WTC11 (cell line): ENCODE results near the gene ANGPTL2. TPM values are rescaled to one million over a fixed set of nuclear protein-coding genes. Genes with fewer than 3 reads are reported as not detected.

Experiments
- ATF1 ChIP-seq: sonication (generic); formaldehyde crosslinking; IDR thresholded peaks from 2 replicates; pipeline ENCODE4 v1.8.1; 2023; ENCODE audit warnings: mild to moderate bottlenecking, moderate library complexity, missing genetic modification reagents
- ATF3 ChIP-seq: sonication (generic); formaldehyde crosslinking; conservative IDR thresholded peaks from 2 replicates; pipeline ENCODE4 v1.8.1; 2022; ENCODE audit warnings: mild to moderate bottlenecking, missing genetic modification reagents
- CREB1 ChIP-seq: sonication (generic); formaldehyde crosslinking; IDR thresholded peaks from 2 replicates; pipeline ENCODE4 v1.8.0; 2023; ENCODE audit warnings: mild to moderate bottlenecking, missing genetic modification reagents
- ESRRA ChIP-seq: sonication (generic); formaldehyde crosslinking; IDR thresholded peaks from 2 replicates; pipeline ENCODE4 v1.8.1; 2022; ENCODE audit warnings: mild to moderate bottlenecking, missing genetic modification reagents, borderline replicate concordance
- FOXP1 ChIP-seq: sonication (generic); formaldehyde crosslinking; IDR thresholded peaks from 2 replicates; pipeline ENCODE4 v1.8.0; 2022; ENCODE audit warnings: missing genetic modification reagents, mild to moderate bottlenecking, moderate library complexity, borderline replicate concordance
- GABPB1 ChIP-seq: sonication (generic); formaldehyde crosslinking; IDR thresholded peaks from 2 replicates; pipeline ENCODE4 v1.8.1; 2023; ENCODE audit warnings: mild to moderate bottlenecking, missing genetic modification reagents
- GRHL2 ChIP-seq: fragments of 250-450 bp; sonication (Bioruptor Pico); IDR thresholded peaks from 2 replicates; pipeline ENCODE4 v1.8.0; 2022; ENCODE audit warnings: mild to moderate bottlenecking, moderate library complexity; ENCODE audit not compliant: insufficient replicate concordance, severe bottlenecking
- GTF2I ChIP-seq: fragments of 250-450 bp; sonication (Bioruptor Pico); conservative IDR thresholded peaks from 2 replicates; pipeline ENCODE4 v1.4.0; 2021; ENCODE audit warnings: mild to moderate bottlenecking
- IRF2 ChIP-seq: sonication (generic); formaldehyde crosslinking; IDR thresholded peaks from 2 replicates; pipeline ENCODE4 v1.8.0; 2022; ENCODE audit warnings: low read depth, missing genetic modification reagents, borderline replicate concordance
- KAT7 ChIP-seq: sonication (generic); formaldehyde crosslinking; IDR thresholded peaks from 2 replicates; pipeline ENCODE4 v1.8.1; 2023; ENCODE audit warnings: missing genetic modification reagents, mild to moderate bottlenecking, borderline replicate concordance
- NFATC4 ChIP-seq: fragments of 250-450 bp; sonication (Bioruptor Pico); IDR thresholded peaks from 2 replicates; pipeline ENCODE4 v1.9.0; 2021; ENCODE audit warnings: mild to moderate bottlenecking
- NFE2L1 ChIP-seq: sonication (generic); formaldehyde crosslinking; IDR thresholded peaks from 2 replicates; pipeline ENCODE4 v1.8.1; 2023; ENCODE audit warnings: missing genetic modification reagents
- NR2C2 ChIP-seq: sonication (generic); formaldehyde crosslinking; IDR thresholded peaks from 2 replicates; pipeline ENCODE4 v1.8.0; 2022; ENCODE audit warnings: mild to moderate bottlenecking, missing genetic modification reagents
- NR3C1 ChIP-seq: sonication (generic); formaldehyde crosslinking; conservative IDR thresholded peaks from 2 replicates; pipeline ENCODE4 v1.8.1; 2023; ENCODE audit warnings: low read depth, mild to moderate bottlenecking, missing genetic modification reagents
- OVOL2 ChIP-seq: fragments of 250-450 bp; sonication (Bioruptor Pico); IDR thresholded peaks from 2 replicates; pipeline ENCODE4 v1.9.0; 2021; ENCODE audit warnings: mild to moderate bottlenecking, borderline replicate concordance
- SOX15 ChIP-seq: fragments of 250-450 bp; sonication (Bioruptor Pico); IDR thresholded peaks from 2 replicates; pipeline ENCODE4 v1.9.0; 2021; ENCODE audit warnings: mild to moderate bottlenecking
- SP1 ChIP-seq: sonication (generic); formaldehyde crosslinking; conservative IDR thresholded peaks from 2 replicates; pipeline ENCODE4 v1.8.1; 2022; ENCODE audit warnings: missing genetic modification reagents
- TEAD4 ChIP-seq: sonication (generic); formaldehyde crosslinking; IDR thresholded peaks from 2 replicates; pipeline ENCODE4 v1.8.0; 2022; ENCODE audit warnings: mild to moderate bottlenecking, missing genetic modification reagents
- TP53 ChIP-seq: sonication (generic); formaldehyde crosslinking; IDR thresholded peaks from 2 replicates; pipeline ENCODE4 v1.8.1; 2023; ENCODE audit warnings: mild to moderate bottlenecking, missing genetic modification reagents
- ZNF121 ChIP-seq: sonication (generic); formaldehyde crosslinking; IDR thresholded peaks from 2 replicates; pipeline ENCODE4 v1.8.0; 2023; ENCODE audit warnings: missing genetic modification reagents
- ZNF232 ChIP-seq: sonication (generic); formaldehyde crosslinking; IDR thresholded peaks from 2 replicates; pipeline ENCODE4 v1.8.0; 2022; ENCODE audit warnings: mild to moderate bottlenecking, missing genetic modification reagents
- total RNA-seq: library from RNA; stranded (reverse); gene quantifications from 3 replicates; pipeline ENCODE4 v1.2.3, GENCODE V29; 2021
- TF ChIP-seq, protein P1 (sequence below): sonication (generic); formaldehyde crosslinking; IDR thresholded peaks from 2 replicates; pipeline ENCODE4 v1.8.0; 2023; ENCODE audit warnings: mild to moderate bottlenecking, missing genetic modification reagents
- TF ChIP-seq, protein P2 (sequence below): sonication (generic); formaldehyde crosslinking; IDR thresholded peaks from 2 replicates; pipeline ENCODE4 v1.8.0; 2022; ENCODE audit warnings: mild to moderate bottlenecking, missing genetic modification reagents
- TF ChIP-seq, protein P3 (sequence below): sonication (generic); formaldehyde crosslinking; IDR thresholded peaks from 2 replicates; pipeline ENCODE4 v1.8.1; 2022; ENCODE audit warnings: mild to moderate bottlenecking, moderate library complexity, missing genetic modification reagents
- TF ChIP-seq, protein P4 (sequence below): sonication (generic); formaldehyde crosslinking; IDR thresholded peaks from 2 replicates; pipeline ENCODE4 v1.8.1; 2022; ENCODE audit warnings: missing genetic modification reagents, borderline replicate concordance
- TF ChIP-seq, protein P5 (sequence below): sonication (generic); formaldehyde crosslinking; IDR thresholded peaks from 2 replicates; pipeline ENCODE4 v1.8.1; 2023; ENCODE audit warnings: mild to moderate bottlenecking, missing genetic modification reagents
- TF ChIP-seq, protein P6 (sequence below): sonication (generic); formaldehyde crosslinking; IDR thresholded peaks from 2 replicates; pipeline ENCODE4 v1.8.0; 2022; ENCODE audit warnings: missing genetic modification reagents

ANGPTL2 gene
- total RNA-seq, 1 experiment from 2014 or later = 4.5 TPM

DNA sequence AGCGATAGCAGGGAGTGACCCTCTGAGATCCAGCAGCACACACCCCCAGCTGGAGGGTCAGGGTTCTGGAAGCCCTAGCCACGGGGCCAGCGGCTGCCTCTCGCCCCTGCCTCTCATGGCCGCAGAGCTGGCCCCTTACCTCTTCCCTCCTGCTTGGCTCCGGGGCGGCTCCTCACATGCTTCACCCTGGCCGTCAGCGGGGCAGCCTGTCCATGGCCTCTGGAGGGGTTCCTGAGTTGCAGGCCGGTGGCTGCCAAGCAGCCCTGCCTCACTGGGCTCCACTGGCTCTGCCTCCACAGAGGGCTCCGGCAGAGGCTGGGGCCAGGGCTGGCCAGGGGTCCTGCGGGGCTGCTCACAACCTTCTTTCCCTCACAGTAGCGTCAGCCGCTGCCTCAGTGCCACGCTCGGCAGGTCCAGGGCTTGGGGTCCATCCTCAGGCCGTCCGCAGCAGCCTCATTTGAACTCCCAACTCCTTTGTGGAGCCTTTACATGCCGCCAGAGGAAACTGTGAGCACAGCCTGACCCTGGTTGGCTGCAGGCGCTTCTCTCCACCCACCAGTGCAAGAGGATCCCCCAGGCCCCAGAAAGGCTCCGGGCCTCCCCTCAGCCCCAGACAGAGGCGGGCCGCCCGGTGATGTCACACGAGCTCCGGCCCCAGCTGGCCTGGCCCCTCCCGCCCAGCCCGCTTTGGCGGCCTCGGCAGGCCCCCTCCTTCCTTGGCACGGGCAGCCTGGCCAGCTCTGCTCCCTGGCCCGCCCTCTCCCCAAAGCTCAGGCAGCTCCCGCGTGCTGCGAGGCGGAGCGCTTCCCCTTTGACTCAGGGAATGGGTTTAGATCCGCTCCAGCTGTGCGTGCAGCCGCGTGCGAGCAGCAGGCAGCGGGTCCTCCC lies at the start of gene ANGPTL2 (continued):
- TF ChIP-seq GRHL2 (CRISPR knock-in tag) = no peak
- TF ChIP-seq FOXP1 (CRISPR knock-in tag) = peak; percentile 84
- TF ChIP-seq GABPB1 (CRISPR knock-in tag) = no peak
- no peak; the same call in 1 of the 2 replicates for TF ChIP-seq NFE2L1 (CRISPR knock-in tag)
- TF ChIP-seq, protein P1, sequence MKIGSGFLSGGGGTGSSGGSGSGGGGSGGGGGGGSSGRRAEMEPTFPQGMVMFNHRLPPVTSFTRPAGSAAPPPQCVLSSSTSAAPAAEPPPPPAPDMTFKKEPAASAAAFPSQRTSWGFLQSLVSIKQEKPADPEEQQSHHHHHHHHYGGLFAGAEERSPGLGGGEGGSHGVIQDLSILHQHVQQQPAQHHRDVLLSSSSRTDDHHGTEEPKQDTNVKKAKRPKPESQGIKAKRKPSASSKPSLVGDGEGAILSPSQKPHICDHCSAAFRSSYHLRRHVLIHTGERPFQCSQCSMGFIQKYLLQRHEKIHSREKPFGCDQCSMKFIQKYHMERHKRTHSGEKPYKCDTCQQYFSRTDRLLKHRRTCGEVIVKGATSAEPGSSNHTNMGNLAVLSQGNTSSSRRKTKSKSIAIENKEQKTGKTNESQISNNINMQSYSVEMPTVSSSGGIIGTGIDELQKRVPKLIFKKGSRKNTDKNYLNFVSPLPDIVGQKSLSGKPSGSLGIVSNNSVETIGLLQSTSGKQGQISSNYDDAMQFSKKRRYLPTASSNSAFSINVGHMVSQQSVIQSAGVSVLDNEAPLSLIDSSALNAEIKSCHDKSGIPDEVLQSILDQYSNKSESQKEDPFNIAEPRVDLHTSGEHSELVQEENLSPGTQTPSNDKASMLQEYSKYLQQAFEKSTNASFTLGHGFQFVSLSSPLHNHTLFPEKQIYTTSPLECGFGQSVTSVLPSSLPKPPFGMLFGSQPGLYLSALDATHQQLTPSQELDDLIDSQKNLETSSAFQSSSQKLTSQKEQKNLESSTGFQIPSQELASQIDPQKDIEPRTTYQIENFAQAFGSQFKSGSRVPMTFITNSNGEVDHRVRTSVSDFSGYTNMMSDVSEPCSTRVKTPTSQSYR = no peak
- TF ChIP-seq ZNF121 (CRISPR knock-in tag) = peak; percentile 99
- no peak for TF ChIP-seq SOX15 (CRISPR knock-in tag)
- TF ChIP-seq NFATC4 = no peak
- TF ChIP-seq, protein P2, sequence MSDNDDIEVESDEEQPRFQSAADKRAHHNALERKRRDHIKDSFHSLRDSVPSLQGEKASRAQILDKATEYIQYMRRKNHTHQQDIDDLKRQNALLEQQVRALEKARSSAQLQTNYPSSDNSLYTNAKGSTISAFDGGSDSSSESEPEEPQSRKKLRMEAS (CRISPR knock-in tag) = peak; percentile 90
- no peak for TF ChIP-seq ATF1
- TF ChIP-seq GTF2I (CRISPR knock-in tag) = no peak
- peak; percentile 77 for TF ChIP-seq SP1 (CRISPR knock-in tag)
- TF ChIP-seq, protein P3, sequence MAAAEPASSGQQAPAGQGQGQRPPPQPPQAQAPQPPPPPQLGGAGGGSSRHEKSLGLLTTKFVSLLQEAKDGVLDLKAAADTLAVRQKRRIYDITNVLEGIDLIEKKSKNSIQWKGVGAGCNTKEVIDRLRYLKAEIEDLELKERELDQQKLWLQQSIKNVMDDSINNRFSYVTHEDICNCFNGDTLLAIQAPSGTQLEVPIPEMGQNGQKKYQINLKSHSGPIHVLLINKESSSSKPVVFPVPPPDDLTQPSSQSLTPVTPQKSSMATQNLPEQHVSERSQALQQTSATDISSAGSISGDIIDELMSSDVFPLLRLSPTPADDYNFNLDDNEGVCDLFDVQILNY (CRISPR knock-in tag) = 0 out of 2 replicates have a peak, but pooled peaks have one; percentile 52
- TF ChIP-seq NR3C1 (CRISPR knock-in tag) = no peak
- no peak for TF ChIP-seq TEAD4 (CRISPR knock-in tag)
- TF ChIP-seq CREB1 (CRISPR knock-in tag) = no peak
- TF ChIP-seq ZNF232 (CRISPR knock-in tag) = no peak
- TF ChIP-seq, protein P4, sequence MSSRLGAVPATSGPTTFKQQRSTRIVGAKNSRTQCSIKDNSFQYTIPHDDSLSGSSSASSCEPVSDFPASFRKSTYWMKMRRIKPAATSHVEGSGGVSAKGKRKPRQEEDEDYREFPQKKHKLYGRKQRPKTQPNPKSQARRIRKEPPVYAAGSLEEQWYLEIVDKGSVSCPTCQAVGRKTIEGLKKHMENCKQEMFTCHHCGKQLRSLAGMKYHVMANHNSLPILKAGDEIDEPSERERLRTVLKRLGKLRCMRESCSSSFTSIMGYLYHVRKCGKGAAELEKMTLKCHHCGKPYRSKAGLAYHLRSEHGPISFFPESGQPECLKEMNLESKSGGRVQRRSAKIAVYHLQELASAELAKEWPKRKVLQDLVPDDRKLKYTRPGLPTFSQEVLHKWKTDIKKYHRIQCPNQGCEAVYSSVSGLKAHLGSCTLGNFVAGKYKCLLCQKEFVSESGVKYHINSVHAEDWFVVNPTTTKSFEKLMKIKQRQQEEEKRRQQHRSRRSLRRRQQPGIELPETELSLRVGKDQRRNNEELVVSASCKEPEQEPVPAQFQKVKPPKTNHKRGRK = no peak
- TF ChIP-seq, protein P5, sequence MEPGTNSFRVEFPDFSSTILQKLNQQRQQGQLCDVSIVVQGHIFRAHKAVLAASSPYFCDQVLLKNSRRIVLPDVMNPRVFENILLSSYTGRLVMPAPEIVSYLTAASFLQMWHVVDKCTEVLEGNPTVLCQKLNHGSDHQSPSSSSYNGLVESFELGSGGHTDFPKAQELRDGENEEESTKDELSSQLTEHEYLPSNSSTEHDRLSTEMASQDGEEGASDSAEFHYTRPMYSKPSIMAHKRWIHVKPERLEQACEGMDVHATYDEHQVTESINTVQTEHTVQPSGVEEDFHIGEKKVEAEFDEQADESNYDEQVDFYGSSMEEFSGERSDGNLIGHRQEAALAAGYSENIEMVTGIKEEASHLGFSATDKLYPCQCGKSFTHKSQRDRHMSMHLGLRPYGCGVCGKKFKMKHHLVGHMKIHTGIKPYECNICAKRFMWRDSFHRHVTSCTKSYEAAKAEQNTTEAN (CRISPR knock-in tag) = no peak
- TF ChIP-seq IRF2 = no peak
- 0 out of 2 replicates have a peak, but pooled peaks have one; percentile 38 for TF ChIP-seq ATF3 (CRISPR knock-in tag)
- peak; percentile 35; the same call in 1 of the 2 replicates for TF ChIP-seq ESRRA
- no peak; the same call in 1 of the 2 replicates for TF ChIP-seq TP53 (CRISPR knock-in tag)
- TF ChIP-seq OVOL2 = no peak
- TF ChIP-seq KAT7 (CRISPR knock-in tag) = no peak
- TF ChIP-seq, protein P6, sequence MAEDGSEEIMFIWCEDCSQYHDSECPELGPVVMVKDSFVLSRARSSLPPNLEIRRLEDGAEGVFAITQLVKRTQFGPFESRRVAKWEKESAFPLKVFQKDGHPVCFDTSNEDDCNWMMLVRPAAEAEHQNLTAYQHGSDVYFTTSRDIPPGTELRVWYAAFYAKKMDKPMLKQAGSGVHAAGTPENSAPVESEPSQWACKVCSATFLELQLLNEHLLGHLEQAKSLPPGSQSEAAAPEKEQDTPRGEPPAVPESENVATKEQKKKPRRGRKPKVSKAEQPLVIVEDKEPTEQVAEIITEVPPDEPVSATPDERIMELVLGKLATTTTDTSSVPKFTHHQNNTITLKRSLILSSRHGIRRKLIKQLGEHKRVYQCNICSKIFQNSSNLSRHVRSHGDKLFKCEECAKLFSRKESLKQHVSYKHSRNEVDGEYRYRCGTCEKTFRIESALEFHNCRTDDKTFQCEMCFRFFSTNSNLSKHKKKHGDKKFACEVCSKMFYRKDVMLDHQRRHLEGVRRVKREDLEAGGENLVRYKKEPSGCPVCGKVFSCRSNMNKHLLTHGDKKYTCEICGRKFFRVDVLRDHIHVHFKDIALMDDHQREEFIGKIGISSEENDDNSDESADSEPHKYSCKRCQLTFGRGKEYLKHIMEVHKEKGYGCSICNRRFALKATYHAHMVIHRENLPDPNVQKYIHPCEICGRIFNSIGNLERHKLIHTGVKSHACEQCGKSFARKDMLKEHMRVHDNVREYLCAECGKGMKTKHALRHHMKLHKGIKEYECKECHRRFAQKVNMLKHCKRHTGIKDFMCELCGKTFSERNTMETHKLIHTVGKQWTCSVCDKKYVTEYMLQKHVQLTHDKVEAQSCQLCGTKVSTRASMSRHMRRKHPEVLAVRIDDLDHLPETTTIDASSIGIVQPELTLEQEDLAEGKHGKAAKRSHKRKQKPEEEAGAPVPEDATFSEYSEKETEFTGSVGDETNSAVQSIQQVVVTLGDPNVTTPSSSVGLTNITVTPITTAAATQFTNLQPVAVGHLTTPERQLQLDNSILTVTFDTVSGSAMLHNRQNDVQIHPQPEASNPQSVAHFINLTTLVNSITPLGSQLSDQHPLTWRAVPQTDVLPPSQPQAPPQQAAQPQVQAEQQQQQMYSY (CRISPR knock-in tag) = 0 out of 2 replicates have a peak, but pooled peaks have one; percentile 49
- no peak for TF ChIP-seq NR2C2 (CRISPR knock-in tag)
